Right renal pelvis (tissue), 4 donors: ENCODE results near the gene CAMK1D. TPM values are rescaled to one million over a fixed set of nuclear protein-coding genes. Genes with fewer than 3 reads are reported as not detected.

Experiments
- DNase-seq, 4 donors: peaks; one replicate each; pipeline ENCODE4 v3.0.0-alpha.2; 2013; ENCODE audit warnings: low read depth in 4 of 4, low spot score in 3 of 4, missing footprints in 1 of 4
- polyA plus RNA-seq, 4 donors: library from polyadenylated mRNA; unstranded; fragments of 120-200 nt; gene quantifications; one replicate each; pipeline ENCODE4 v1.2.1, GENCODE V29; 2013; ENCODE audit not compliant: insufficient read length in 4 of 4

Gene CAMK1D
- polyA plus RNA-seq, 4 donors: 10.5 to 12.4 (median 11.0) TPM

GRCh38 chr10:12668634-12669033 is 319.3 kb downstream of the CAMK1D start:
- no peak for DNase-seq

GRCh38 chr10:12670004-12670403 is 320.7 kb downstream of the CAMK1D start:
- no peak for DNase-seq

- DNase-seq: no peak
Observed at GRCh38 chr10:12675186-12675585, 325.8 kb downstream of the CAMK1D start.

- no peak for DNase-seq
Observed at GRCh38 chr10:12679636-12680035, 330.3 kb downstream of the CAMK1D start.

GRCh38 chr10:12681252-12681651 is 331.9 kb downstream of the CAMK1D start:
- DNase-seq: no peak

GRCh38 chr10:12684784-12685183 is 335.4 kb downstream of the CAMK1D start:
- DNase-seq: no peak

DNA sequence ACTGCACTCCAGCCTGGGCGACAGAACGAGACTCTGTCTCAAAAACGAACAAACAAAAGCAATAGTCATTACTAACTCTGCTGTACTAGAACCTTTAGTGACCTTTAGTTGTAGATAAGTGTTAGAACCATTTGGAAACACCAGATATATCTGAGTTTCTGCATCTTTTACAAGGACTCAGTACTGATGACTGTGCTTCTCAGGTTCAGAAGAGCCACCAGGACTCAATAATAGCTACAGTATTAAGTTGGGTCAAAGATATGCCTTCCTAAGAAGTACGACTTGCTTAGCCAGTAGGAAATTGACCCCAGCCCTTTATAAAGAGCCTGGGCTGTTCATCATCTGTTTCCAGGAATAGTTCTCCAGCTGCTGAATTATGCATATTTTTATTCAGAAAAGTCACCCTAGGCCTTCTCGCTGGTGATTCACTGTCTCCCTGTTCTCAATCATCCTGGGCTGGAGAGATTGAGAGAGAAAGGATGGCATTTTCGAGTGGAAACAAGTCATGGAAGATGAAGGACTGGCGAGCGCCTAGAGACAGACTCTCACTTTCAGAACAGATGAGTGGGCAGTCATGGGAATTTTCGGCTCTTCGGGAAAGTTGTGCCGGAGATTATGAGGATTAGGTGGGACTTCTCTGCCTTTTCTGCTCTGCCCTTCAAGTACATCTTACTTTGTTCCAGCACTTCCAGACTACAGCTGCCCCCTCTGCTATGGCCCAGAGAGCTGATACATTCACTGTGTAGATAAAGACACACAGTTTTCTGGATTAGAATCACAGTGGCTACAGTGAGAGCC is 336.1 kb downstream of the CAMK1D start:
- DNase-seq: no peak

GRCh38 chr10:12687996-12688395 is 338.6 kb downstream of the CAMK1D start:
- DNase-seq: no peak

DNA sequence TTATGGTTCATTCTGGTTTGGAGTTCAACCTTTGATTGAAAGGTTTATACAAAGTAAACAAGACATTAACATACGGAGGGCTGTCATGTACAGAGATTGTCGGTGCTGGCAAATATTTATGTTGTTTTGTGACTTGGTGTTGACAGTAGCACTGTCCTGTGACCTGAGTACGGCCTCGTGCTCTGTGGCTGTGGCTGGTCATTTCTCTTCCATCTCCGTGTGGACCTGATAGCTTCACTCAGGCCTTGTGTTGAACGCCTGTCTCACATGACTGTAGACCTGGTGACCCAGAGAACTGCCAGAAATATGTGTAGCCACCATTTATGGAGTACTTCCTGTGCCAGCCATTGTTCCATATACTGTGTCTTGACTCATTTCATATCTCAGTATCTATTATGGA is 340.5 kb downstream of the CAMK1D start:
- no peak for DNase-seq

DNA sequence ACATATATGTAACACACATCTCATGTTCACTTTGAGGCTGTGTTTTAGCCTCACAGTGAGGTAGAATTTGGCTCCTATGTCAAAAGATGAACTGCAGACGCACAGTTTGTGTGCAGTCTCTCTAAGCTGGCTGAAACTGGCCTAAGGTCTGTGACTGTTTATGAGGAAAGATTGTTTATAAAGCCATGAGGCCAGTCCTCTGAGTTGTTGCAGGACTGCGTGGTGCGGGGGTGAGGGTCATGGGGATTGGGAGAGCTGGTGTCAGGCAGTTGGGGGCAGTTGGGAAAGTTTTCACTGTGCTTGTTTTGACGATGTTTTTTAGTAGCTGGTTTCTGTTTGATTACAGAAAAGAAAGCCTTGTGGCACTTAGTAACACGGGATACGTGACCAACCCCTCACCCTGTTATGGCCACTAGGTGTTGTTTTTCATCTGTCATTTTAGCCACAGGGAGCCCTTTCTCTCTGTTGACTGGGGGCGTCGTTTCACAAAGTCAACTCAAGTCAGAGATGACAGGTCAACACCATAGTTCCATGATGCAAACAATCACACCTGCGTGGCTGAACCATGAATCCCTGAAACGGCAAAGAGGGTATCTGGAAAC is 341.3 kb downstream of the CAMK1D start:
- no peak for DNase-seq

GRCh38 chr10:12691596-12691995 is 342.2 kb downstream of the CAMK1D start:
- no peak for DNase-seq

DNA sequence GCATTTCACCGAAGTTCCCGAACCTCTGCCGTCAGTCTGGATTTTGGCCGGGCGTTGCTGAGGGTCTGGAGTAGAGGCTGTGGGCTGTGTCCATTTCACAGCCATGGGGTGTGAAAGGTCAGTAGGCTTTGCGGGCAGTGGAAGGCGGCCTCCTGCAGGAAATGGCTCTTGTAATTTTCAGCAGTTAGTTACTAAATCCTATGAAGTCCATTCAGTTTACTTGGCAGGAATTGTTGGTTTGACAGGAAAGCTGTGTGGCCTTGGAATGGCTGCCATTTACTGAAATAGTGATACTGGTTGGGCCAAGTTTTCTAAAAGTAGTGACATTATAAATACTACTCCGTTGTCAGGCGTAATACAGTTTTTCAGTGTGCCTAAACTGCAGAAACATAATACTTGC is 348.4 kb downstream of the CAMK1D start:
- no peak for DNase-seq

DNA sequence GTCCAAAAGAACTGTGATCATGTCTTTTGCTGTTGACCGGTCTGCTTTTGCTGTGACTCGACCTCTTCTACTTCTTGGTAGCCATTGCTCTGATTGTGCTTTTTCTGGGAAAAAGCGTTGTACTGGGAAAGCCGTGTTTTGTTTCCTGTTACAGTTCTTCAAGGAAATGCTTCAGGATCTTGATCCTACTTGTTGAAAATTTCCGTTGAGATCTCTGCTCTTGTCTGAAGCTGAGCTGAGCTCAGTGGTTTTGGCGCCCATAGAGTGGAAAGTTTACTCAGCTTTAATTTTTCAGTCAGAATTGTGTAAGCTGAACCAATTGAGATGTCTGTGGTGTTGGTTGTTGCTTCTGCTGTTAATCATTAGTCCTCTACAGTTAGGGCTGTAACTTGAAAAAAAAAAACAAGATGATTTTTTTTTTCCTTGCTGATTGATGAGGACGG is 349.9 kb downstream of the CAMK1D start:
- DNase-seq: peak in 1 of 4 donors; percentile 36

DNA sequence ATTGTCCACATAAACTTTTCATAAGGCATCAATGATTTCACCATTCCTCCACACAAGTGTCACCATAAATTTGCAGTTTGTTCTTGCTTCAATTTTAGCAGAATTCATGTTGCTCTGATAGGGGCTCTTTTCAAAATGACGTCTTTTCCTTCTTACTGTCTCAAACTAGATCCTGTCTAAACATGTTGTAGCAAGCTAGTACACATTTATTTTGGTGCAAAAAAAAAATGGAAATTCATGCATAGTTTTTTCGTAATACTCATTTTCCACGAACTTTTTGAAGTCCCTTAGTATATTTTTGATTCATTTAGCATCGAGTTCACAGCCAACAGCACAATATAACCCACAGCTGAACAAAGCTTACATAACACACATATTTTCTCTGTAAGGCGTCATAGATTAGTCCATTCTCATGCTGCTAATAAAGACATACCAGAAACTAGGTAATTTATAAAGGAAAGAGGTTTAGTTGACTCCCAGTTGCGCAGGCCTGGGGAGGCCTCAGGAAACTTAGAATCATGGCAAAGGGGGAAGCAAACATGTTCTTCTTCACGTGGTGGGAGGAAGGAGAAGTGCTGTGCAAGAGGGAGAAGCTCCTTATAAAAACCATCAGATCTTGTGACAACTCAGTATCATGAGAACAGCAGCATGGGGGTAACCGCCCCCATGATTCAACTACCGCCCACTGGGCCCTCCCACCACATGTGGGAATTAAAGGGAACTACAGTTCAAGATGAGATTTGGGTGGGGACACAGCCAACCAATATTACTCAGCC is 350.6 kb downstream of the CAMK1D start:
- no peak for DNase-seq

DNA sequence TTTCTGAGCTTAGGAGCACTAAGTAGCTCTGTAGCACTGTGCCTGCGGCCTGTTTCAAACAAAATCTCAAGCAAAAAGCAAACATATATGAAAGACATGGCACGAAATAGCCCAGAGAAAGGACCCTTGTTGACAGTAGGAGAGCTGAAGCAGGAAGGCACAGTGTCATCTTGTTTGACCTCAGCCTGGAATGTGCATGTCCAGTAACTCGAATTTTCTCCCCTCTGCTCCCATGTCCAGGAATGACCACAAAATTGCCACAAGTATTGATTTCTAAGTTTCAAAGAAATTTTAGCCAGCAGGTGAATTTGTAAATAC is 351.2 kb downstream of the CAMK1D start:
- DNase-seq: no peak

- DNase-seq: no peak
Observed at GRCh38 chr10:12701696-12702095, 352.3 kb downstream of the CAMK1D start.

- no peak for DNase-seq
Observed at GRCh38 chr10:12702215-12702770, 352.9 kb downstream of the CAMK1D start.

DNA sequence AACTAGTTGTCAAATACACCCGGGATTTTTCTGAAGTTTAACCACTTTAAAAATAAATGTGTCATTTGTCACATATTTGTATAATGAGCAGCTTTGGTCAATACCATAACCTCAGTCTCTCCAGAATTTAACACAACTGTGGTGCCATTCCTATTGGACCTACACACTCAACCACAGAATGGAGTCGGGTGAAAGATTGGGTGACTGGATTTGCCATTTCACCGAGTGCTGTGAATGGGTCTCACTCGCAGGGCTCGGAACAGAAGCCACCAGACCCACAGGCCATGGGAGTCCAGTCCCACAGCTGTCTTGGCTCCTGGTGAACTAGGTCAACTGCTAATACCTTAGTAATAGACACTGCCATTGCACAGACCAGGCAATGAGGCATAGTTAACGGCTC is 353.8 kb downstream of the CAMK1D start:
- no peak for DNase-seq

DNA sequence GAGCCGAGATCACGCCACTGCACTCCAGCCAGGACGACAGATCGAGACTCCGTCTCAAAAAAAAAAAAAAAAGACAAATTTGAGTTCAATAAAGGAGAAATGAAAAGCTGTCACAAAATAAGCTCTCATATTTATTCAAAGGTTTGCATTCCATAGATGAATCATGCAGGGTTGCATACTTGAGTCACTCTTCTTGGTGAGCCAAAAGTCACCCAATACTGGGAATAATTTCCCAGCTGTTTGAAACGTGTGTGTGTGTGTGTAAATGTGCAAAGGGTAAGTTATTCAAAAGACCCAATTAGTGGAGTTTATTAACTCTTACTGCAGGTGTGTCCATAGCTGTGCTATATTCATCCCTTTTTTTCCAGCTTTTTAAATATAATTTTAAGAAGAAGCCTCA is 354.5 kb downstream of the CAMK1D start:
- no peak for DNase-seq

DNA sequence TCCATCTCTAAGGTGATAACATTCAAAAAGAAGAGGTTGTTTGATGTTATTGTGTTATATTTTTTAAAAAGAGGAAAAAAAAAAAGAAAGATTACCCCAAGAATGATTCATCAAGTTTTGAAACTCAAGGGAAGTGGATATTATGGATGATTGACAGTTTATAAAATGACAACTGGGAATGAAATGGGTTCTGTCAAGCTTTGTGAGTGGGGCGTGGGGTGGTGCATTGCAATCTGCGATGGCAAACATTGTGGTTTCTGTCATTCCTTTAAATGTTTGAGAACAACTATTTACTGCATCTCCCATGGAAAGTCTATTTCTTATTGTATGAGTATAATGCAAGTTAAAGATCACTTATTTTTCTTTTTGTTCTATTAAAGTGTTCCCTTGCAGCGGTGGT is 355.1 kb downstream of the CAMK1D start:
- DNase-seq: no peak

DNA sequence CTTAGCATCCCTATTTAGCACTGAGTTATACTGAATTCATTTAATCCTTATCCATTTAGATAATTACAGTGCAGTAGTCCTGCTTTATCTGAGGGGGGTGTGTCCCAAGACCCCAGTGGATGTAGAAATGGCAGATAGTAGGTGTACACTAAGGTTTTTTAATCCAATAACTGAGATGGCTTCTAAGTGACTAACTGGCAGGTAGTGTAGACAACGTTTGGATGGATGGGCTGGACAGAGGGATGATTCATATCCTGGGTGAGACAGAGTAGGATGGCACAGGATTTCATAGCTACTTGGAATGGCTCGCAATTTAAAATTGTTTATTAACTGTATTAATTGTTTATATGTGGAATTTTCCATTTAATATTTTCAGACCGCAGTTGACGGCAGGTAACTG is 356.6 kb downstream of the CAMK1D start:
- DNase-seq: no peak
